Activated T-cell treated with anti-CD3 and anti-CD28 coated beads, Interleukin-2, amount 50 U/mL, for 24 hours (primary cell): ENCODE data around the gene TAC3.
A peak's percentile ranks its signal among the peaks of the same experiment; 100 is the strongest.
"Not testable (repeated sequence)": the region's sequence is repeated elsewhere in the genome, so short reads cannot be mapped to it uniquely, and the experiment has no call there.

Source experiments
- DNase-seq: peaks from one replicate; pipeline ENCODE4 v3.0.0-alpha.2; 2020
- H3K27ac Mint-ChIP-seq: 2 replicates; pipeline ENCODE4 v1.8.0; 2020; ENCODE audit warnings: mild to moderate bottlenecking, mixed read lengths
- H3K27me3 Mint-ChIP-seq: 2 replicates; pipeline ENCODE4 v1.8.0; 2020; ENCODE audit warnings: mixed read lengths
- H3K36me3 Mint-ChIP-seq: 2 replicates; pipeline ENCODE4 v1.8.0; 2020; ENCODE audit warnings: low read depth, mixed read lengths
- H3K4me1 Mint-ChIP-seq: 2 replicates; pipeline ENCODE4 v1.8.0; 2020; ENCODE audit warnings: low read depth, mixed read lengths
- H3K4me3 Mint-ChIP-seq: 2 replicates; pipeline ENCODE4 v1.8.0; 2020; ENCODE audit warnings: mild to moderate bottlenecking, moderate library complexity, mixed read lengths
- H3K9me3 Mint-ChIP-seq: 2 replicates; pipeline ENCODE4 v1.8.0; 2020; ENCODE audit warnings: mixed read lengths

Gene TAC3

GRCh38 chr12:57016348-57016747, at the start of gene TAC3:
Gene TAC3 (minus strand): TSS chr12:57016529. CDS start chr12:57015797, 732 bp downstream.
- Mint-ChIP-seq H3K4me3 (no peak within 1 kb of the TSS), H3K27me3 (peaks cover 7% of the 10 kb centered on the region), H3K36me3 (no peaks in the 10 kb centered on the region), H3K27ac (no peak within 1 kb of the TSS), H3K4me1 (peaks cover 32% of the 10 kb centered on the region), H3K9me3 (no peaks in the 10 kb centered on the region)
- DNase-seq = no peak

GRCh38 chr12:57063991-57064685, 47.8 kb upstream of the TAC3 start:
- peak overlapping the region; percentile 96 for H3K27ac Mint-ChIP-seq
- DNase-seq = no peak
- peaks cover 6% of the 10 kb centered on the region for H3K9me3 Mint-ChIP-seq
- peak overlapping the region; percentile 78 for H3K4me3 Mint-ChIP-seq
- H3K4me1 Mint-ChIP-seq = peaks cover 70% of the 10 kb centered on the region
- no peaks in the 10 kb centered on the region for H3K27me3 Mint-ChIP-seq
- peaks cover 86% of the 10 kb centered on the region for H3K36me3 Mint-ChIP-seq

GRCh38 chr12:57058454-57058853, 42.1 kb upstream of the TAC3 start:
- Mint-ChIP-seq H3K4me3 (no peak overlapping the region), H3K27ac (peak overlapping the region; percentile 69), H3K27me3 (no peaks in the 10 kb centered on the region), H3K36me3 (peaks cover 92% of the 10 kb centered on the region), H3K4me1 (peaks cover 40% of the 10 kb centered on the region), H3K9me3 (no peaks in the 10 kb centered on the region)
- DNase-seq = no peak

GRCh38 chr12:57057067-57057751, 40.9 kb upstream of the TAC3 start:
- H3K4me1 Mint-ChIP-seq = peaks cover 31% of the 10 kb centered on the region
- peaks cover 90% of the 10 kb centered on the region for H3K36me3 Mint-ChIP-seq
- no peak overlapping the region for H3K4me3 Mint-ChIP-seq
- H3K9me3 Mint-ChIP-seq = no peaks in the 10 kb centered on the region
- no peak for DNase-seq
- H3K27ac Mint-ChIP-seq = peak overlapping the region; percentile 16
- H3K27me3 Mint-ChIP-seq = no peaks in the 10 kb centered on the region

GRCh38 chr12:57055824-57056223, 39.5 kb upstream of the TAC3 start:
- Mint-ChIP-seq H3K4me3 (no peak overlapping the region), H3K27ac (no peak overlapping the region), H3K9me3 (no peaks in the 10 kb centered on the region), H3K4me1 (peaks cover 27% of the 10 kb centered on the region), H3K27me3 (no peaks in the 10 kb centered on the region), H3K36me3 (peaks cover 80% of the 10 kb centered on the region)
- no peak for DNase-seq

- peaks cover 22% of the 10 kb centered on the region for H3K4me1 Mint-ChIP-seq
- not testable (repeated sequence) for DNase-seq, H3K27me3 Mint-ChIP-seq, H3K27ac Mint-ChIP-seq, H3K9me3 Mint-ChIP-seq, H3K4me3 Mint-ChIP-seq
- peaks cover 60% of the 10 kb centered on the region for H3K36me3 Mint-ChIP-seq
Measured at GRCh38 chr12:57053901-57054300, 37.6 kb upstream of the TAC3 start.

GRCh38 chr12:57053146-57053545, 36.8 kb upstream of the TAC3 start:
- H3K27ac Mint-ChIP-seq, H3K27me3 Mint-ChIP-seq, H3K4me3 Mint-ChIP-seq, H3K9me3 Mint-ChIP-seq, DNase-seq: not testable (repeated sequence)
- H3K36me3 Mint-ChIP-seq = peaks cover 53% of the 10 kb centered on the region
- peaks cover 24% of the 10 kb centered on the region for H3K4me1 Mint-ChIP-seq

GRCh38 chr12:57051011-57051410, 34.7 kb upstream of the TAC3 start:
- Mint-ChIP-seq H3K4me1 (peaks cover 34% of the 10 kb centered on the region), H3K9me3 (no peaks in the 10 kb centered on the region), H3K27ac (no peak overlapping the region), H3K27me3 (no peaks in the 10 kb centered on the region), H3K36me3 (peaks cover 31% of the 10 kb centered on the region), H3K4me3 (no peak overlapping the region)
- DNase-seq = no peak

- peaks cover 23% of the 10 kb centered on the region for H3K36me3 Mint-ChIP-seq
- no peaks in the 10 kb centered on the region for H3K9me3 Mint-ChIP-seq
- H3K27me3 Mint-ChIP-seq = no peaks in the 10 kb centered on the region
- no peak for DNase-seq
- no peak within 1 kb of the TSS for H3K27ac Mint-ChIP-seq
- no peak within 1 kb of the TSS for H3K4me3 Mint-ChIP-seq
- H3K4me1 Mint-ChIP-seq = peaks cover 38% of the 10 kb centered on the region
Measured at GRCh38 chr12:57049890-57050289, 33.6 kb upstream of the TAC3 start, which contains the start of gene MYO1A. Gene MYO1A (minus strand): TSS chr12:57050129. CDS start chr12:57048323, 1,806 bp downstream.

- no peak overlapping the region for H3K27ac Mint-ChIP-seq
- peaks cover 16% of the 10 kb centered on the region for H3K36me3 Mint-ChIP-seq
- no peaks in the 10 kb centered on the region for H3K9me3 Mint-ChIP-seq
- no peak for DNase-seq
- H3K4me3 Mint-ChIP-seq = no peak overlapping the region
- peaks cover 38% of the 10 kb centered on the region for H3K4me1 Mint-ChIP-seq
- no peaks in the 10 kb centered on the region for H3K27me3 Mint-ChIP-seq
Measured at GRCh38 chr12:57049119-57049446, 32.8 kb upstream of the TAC3 start.

GRCh38 chr12:57048423-57049118, 32.2 kb upstream of the TAC3 start:
- Mint-ChIP-seq H3K4me1 (peaks cover 38% of the 10 kb centered on the region), H3K4me3 (no peak overlapping the region), H3K36me3 (peaks cover 11% of the 10 kb centered on the region), H3K27ac (peak overlapping the region; percentile 81), H3K9me3 (no peaks in the 10 kb centered on the region), H3K27me3 (no peaks in the 10 kb centered on the region)
- no peak for DNase-seq

- Mint-ChIP-seq H3K4me1 (peaks cover 38% of the 10 kb centered on the region), H3K27me3 (no peaks in the 10 kb centered on the region), H3K4me3 (no peak overlapping the region), H3K27ac (peak overlapping the region; percentile 81), H3K9me3 (no peaks in the 10 kb centered on the region), H3K36me3 (peaks cover 5% of the 10 kb centered on the region)
- no peak for DNase-seq
Measured at GRCh38 chr12:57047981-57048380, 31.7 kb upstream of the TAC3 start.

GRCh38 chr12:57046947-57047890, 30.9 kb upstream of the TAC3 start:
- Mint-ChIP-seq H3K4me3 (peak overlapping the region; percentile 23), H3K9me3 (no peaks in the 10 kb centered on the region), H3K27ac (peak overlapping the region; percentile 81), H3K4me1 (peaks cover 38% of the 10 kb centered on the region), H3K27me3 (no peaks in the 10 kb centered on the region), H3K36me3 (no peaks in the 10 kb centered on the region)
- DNase-seq = peak; percentile 68
